Measurements from ENCODE around the gene MID1. TPM values are rescaled to one million over a fixed set of nuclear protein-coding genes. Genes with fewer than 3 reads are reported as not detected.

MID1 gene
- total and polyA plus RNA-seq, 9 of the 15 experiments (the other 6 are each of a cell fraction or from before 2014, with no cell fraction given), result 0.07 to 0.54 (median 0.33) TPM

DNA sequence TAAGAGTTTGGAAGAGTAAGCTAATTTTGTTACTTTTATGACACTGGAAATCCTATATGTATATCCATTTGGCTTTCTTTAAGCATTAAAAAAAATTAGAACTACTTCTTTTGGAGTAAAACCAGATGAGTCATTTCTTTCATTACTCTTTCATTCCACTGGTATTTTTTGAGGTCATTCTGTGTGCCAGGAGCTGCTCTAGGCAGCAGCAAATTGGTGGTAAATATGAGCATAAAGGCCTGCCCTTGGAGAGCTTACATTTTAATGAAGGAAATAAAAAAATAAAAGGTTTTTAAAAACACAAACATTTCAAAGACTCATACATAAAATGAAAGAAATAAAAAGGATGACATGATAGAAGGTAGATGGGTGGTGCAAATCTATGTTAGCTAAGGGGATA is 37.4 kb downstream of the MID1 start:
- POLR2A ChIA-PET, result interaction anchor here (1.1 kb wide), 1 partner anchor 19 kb away, joined by 4 read pairs; no protein-coding TSS in a partner anchor
- H3K27ac ChIP-seq (ENCODE audit: extremely low read depth, low read depth, low read length), result peak overlapping the region; percentile 75; the same call in 2 of the 3 replicates
- no peaks in the 10 kb centered on the region for H4K20me1 ChIP-seq (replicated peaks; ENCODE audit: control insufficient read depth, insufficient read depth, low read length)
- no peak overlapping the region for H2AFZ ChIP-seq (ENCODE audit: low read depth, low read length)
- ATAC-seq, result no peak
- no peak overlapping the region for H3K9ac ChIP-seq (ENCODE audit: insufficient read depth in 1 of 2, low read depth in 2 of 2, low read length in 2 of 2)
- H3K9me1 ChIP-seq (ENCODE audit: control insufficient read depth, insufficient read depth, low read length), result no peaks in the 10 kb centered on the region
- peaks cover 15% of the 10 kb centered on the region for H3K9me3 ChIP-seq (replicated peaks; ENCODE audit: control insufficient read depth, insufficient read depth, low read depth, low read length)
- TF ChIP-seq ZNF316 (IDR thresholded peaks at IDR 0.05) (peak; percentile 60), TRIM24 (IDR thresholded peaks at IDR 0.05) (peak in 1 of 2 experiments; percentile 15; a peak in 1 of 4 replicates), ZNF76 (CRISPR knock-in tag; IDR thresholded peaks at IDR 0.05; ENCODE audit: borderline replicate concordance) (no peak)
- in situ Hi-C loops (cut with MboI) (no loop called here), intact Hi-C loops (cut with micrococcal nuclease) (no loop called here)
- no TSS peak for BruUV-seq (replicated peaks)
- peaks cover 3 to 15% of the 10 kb centered on the region in 2 experiments; a peak in 3 of 5 replicates for H3K4me1 ChIP-seq (replicated peaks in 1 of 2; ENCODE audit: control insufficient read depth in 2 of 2, insufficient read depth in 2 of 2, low read length in 2 of 2)
- H3K4me2 ChIP-seq (ENCODE audit: insufficient read depth, low read length), result no peak overlapping the region
- H3K4me3 ChIP-seq, result no peak overlapping the region
- FAIRE-seq, result no peak
- H3K79me2 ChIP-seq (ENCODE audit: control insufficient read depth, insufficient read depth, low read length), result no peaks in the 10 kb centered on the region
- DNase-seq (ENCODE audit: extremely low read depth in 1 of 4, low spot score in 3 of 4), result no peak
- CTCF ChIA-PET (ENCODE audit: low intra/inter-chr PET ratio), result no interaction called here
- H3K36me3 ChIP-seq (ENCODE audit: control insufficient read depth, insufficient read depth, low read length), result no peaks in the 10 kb centered on the region
- H3K27me3 ChIP-seq (ENCODE audit: control insufficient read depth in 2 of 2, insufficient read depth in 2 of 2, low read length in 2 of 2), result no peaks in the 10 kb centered on the region

DNA sequence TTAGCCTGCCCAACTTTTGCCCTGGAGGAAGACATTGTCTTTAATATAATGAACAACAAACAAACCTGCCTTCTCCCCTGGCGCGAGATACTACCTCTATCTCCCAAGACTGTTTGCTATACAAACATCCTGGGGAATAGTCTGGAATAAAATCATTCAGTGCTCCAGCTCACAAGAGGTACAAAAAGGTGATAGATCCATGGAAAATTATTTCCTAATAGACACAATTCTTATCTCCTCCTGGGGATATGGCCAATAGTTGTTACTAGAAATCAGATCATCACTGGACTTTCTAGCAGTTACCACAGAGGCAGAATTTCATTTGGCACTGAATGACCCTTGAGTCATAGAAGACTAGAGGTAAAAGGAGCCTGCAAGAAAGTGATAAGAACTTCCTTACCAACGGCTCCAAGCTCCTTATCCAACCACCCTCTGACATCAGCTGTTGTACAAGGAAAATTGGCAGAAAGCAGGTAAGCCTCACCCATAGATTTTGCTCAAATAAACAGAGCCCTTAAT is 38.1 kb downstream of the MID1 start:
- Histone ChIP-seq H3K9me1 (ENCODE audit: control insufficient read depth, insufficient read depth, low read length) (no peaks in the 10 kb centered on the region), H3K4me1 (replicated peaks in 1 of 2; ENCODE audit: control insufficient read depth in 2 of 2, insufficient read depth in 2 of 2, low read length in 2 of 2) (peaks cover 3 to 15% of the 10 kb centered on the region in 2 experiments; a peak in 3 of 5 replicates), H3K27ac (ENCODE audit: extremely low read depth, low read depth, low read length) (peak overlapping the region; percentile 75), H3K9ac (ENCODE audit: insufficient read depth in 1 of 2, low read depth in 2 of 2, low read length in 2 of 2) (no peak overlapping the region), H2AFZ (ENCODE audit: low read depth, low read length) (peak overlapping the region; percentile 55), H3K9me3 (replicated peaks; ENCODE audit: control insufficient read depth, insufficient read depth, low read depth, low read length) (peaks cover 15% of the 10 kb centered on the region), H3K36me3 (ENCODE audit: control insufficient read depth, insufficient read depth, low read length) (no peaks in the 10 kb centered on the region), H3K27me3 (ENCODE audit: control insufficient read depth in 2 of 2, insufficient read depth in 2 of 2, low read length in 2 of 2) (no peaks in the 10 kb centered on the region), H3K4me3 (no peak overlapping the region), H3K4me2 (ENCODE audit: insufficient read depth, low read length) (peak overlapping the region; percentile 17), H3K79me2 (ENCODE audit: control insufficient read depth, insufficient read depth, low read length) (no peaks in the 10 kb centered on the region), H4K20me1 (replicated peaks; ENCODE audit: control insufficient read depth, insufficient read depth, low read length) (no peaks in the 10 kb centered on the region)
- no TSS peak for BruUV-seq (replicated peaks)
- POLR2A ChIA-PET, result interaction anchor here (1.1 kb wide), 1 partner anchor 19 kb away, joined by 4 read pairs; no protein-coding TSS in a partner anchor
- CTCF ChIA-PET (ENCODE audit: low intra/inter-chr PET ratio), result no interaction called here
- in situ Hi-C loops (cut with MboI) (no loop called here), intact Hi-C loops (cut with micrococcal nuclease) (no loop called here)
- ATAC-seq, result peak; percentile 87
- FAIRE-seq, result peak; percentile 82
- DNase-seq (ENCODE audit: extremely low read depth in 1 of 4, low spot score in 3 of 4), result peak; percentile 20 to 48 (median 38)
- 3% methylated on average over 3 of the region's 3 CpGs for WGBS (ENCODE audit: insufficient coverage, low coverage, missing lambda C conversion rate)
- TF ChIP-seq, protein P1, sequence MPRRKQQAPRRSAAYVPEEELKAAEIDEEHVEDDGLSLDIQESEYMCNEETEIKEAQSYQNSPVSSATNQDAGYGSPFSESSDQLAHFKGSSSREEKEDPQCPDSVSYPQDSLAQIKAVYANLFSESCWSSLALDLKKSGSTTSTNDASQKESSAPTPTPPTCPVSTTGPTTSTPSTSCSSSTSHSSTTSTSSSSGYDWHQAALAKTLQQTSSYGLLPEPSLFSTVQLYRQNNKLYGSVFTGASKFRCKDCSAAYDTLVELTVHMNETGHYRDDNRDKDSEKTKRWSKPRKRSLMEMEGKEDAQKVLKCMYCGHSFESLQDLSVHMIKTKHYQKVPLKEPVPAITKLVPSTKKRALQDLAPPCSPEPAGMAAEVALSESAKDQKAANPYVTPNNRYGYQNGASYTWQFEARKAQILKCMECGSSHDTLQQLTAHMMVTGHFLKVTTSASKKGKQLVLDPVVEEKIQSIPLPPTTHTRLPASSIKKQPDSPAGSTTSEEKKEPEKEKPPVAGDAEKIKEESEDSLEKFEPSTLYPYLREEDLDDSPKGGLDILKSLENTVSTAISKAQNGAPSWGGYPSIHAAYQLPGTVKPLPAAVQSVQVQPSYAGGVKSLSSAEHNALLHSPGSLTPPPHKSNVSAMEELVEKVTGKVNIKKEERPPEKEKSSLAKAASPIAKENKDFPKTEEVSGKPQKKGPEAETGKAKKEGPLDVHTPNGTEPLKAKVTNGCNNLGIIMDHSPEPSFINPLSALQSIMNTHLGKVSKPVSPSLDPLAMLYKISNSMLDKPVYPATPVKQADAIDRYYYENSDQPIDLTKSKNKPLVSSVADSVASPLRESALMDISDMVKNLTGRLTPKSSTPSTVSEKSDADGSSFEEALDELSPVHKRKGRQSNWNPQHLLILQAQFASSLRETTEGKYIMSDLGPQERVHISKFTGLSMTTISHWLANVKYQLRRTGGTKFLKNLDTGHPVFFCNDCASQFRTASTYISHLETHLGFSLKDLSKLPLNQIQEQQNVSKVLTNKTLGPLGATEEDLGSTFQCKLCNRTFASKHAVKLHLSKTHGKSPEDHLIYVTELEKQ (CRISPR knock-in tag; IDR thresholded peaks at IDR 0.05), result no peak
- TF ChIP-seq SP2 (IDR thresholded peaks at IDR 0.05; ENCODE audit: extremely low read depth, low read depth, low read length, poor library complexity, severe bottlenecking) (no peak), POLR2AphosphoS5 (IDR thresholded peaks at IDR 0.05; ENCODE audit: control insufficient read depth, insufficient read depth, low read depth, low read length) (0 out of 2 replicates have a peak, but pooled peaks have one; percentile 42), DPF2 (IDR thresholded peaks at IDR 0.05) (peak; percentile 81)
- TF ChIP-seq, protein P2, sequence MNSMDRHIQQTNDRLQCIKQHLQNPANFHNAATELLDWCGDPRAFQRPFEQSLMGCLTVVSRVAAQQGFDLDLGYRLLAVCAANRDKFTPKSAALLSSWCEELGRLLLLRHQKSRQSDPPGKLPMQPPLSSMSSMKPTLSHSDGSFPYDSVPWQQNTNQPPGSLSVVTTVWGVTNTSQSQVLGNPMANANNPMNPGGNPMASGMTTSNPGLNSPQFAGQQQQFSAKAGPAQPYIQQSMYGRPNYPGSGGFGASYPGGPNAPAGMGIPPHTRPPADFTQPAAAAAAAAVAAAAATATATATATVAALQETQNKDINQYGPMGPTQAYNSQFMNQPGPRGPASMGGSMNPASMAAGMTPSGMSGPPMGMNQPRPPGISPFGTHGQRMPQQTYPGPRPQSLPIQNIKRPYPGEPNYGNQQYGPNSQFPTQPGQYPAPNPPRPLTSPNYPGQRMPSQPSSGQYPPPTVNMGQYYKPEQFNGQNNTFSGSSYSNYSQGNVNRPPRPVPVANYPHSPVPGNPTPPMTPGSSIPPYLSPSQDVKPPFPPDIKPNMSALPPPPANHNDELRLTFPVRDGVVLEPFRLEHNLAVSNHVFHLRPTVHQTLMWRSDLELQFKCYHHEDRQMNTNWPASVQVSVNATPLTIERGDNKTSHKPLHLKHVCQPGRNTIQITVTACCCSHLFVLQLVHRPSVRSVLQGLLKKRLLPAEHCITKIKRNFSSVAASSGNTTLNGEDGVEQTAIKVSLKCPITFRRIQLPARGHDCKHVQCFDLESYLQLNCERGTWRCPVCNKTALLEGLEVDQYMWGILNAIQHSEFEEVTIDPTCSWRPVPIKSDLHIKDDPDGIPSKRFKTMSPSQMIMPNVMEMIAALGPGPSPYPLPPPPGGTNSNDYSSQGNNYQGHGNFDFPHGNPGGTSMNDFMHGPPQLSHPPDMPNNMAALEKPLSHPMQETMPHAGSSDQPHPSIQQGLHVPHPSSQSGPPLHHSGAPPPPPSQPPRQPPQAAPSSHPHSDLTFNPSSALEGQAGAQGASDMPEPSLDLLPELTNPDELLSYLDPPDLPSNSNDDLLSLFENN (IDR thresholded peaks at IDR 0.05; ENCODE audit: low read depth in 2 of 2, low read length in 2 of 2), result peak in 1 of 2 experiments; percentile 53; a peak in 1 of 4 replicates
